ENCODE data around the gene ARID3A. TPM values are rescaled to one million over a fixed set of nuclear protein-coding genes. Genes with fewer than 3 reads are reported as not detected.

The ARID3A gene
- total RNA-seq, 2 experiments from 2014 or later: 9.9 to 21.6 TPM

DNA sequence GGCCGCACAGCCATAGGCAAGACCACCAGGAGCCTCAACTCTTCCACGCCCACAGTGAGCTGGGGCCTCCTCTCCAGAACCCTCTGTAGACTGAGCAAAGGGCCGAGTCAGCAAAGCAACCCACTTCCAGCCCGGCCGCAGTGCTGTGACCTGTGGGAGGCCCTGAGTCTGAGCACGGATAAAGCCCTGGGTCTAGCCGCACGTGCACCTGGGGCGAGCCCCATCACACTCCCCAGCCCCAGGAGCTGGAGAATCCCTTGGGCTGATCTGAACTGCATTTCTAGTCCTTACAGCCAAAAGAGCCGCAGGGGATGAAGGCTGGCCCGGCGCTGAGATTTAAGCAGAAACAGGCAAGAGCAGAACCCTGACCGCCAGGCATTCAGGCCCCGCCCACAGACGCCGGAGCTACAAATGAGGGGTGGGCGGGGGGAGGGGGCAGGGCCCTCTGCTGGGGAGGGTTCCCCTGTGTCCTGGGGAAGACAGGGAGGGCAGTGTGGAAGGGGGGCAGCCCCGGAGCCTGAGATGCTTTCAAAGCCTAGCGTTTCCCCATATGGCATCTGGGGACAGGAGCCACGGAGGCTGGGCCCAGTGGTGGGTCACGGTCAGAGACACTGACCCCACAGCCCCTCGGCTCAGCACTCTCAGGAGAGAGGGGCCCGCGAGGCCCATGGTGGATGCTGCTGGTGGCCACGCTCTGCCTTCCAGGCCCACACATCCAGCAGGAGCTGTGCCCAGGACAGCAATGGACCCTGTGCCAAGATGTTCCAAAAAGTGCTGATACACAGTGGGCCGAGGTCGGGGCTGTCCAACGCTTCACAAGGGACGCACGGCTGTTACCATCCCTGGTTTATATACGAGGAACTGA is 90.2 kb downstream of the ARID3A start:
- intact Hi-C loops (cut with micrococcal nuclease; ENCODE audit: unreplicated experiment): no loop called here
- H3K9me3 ChIP-seq (ENCODE audit: low read length): no peaks in the 10 kb centered on the region
- no peaks in the 10 kb centered on the region for H3K9me2 ChIP-seq (ENCODE audit: insufficient read depth, low read length)
- no peak overlapping the region for H3K27ac ChIP-seq (ENCODE audit: low read depth, low read length, poor library complexity, severe bottlenecking)
- no TSS peak for BruUV-seq (replicated peaks)
- H3K4me2 ChIP-seq (ENCODE audit: low read length): no peak overlapping the region
- TF ChIP-seq EZH2phosphoT487 (IDR thresholded peaks at IDR 0.05; ENCODE audit: borderline replicate concordance, low read depth, low read length): no peak
- TF ChIP-seq, protein P1, sequence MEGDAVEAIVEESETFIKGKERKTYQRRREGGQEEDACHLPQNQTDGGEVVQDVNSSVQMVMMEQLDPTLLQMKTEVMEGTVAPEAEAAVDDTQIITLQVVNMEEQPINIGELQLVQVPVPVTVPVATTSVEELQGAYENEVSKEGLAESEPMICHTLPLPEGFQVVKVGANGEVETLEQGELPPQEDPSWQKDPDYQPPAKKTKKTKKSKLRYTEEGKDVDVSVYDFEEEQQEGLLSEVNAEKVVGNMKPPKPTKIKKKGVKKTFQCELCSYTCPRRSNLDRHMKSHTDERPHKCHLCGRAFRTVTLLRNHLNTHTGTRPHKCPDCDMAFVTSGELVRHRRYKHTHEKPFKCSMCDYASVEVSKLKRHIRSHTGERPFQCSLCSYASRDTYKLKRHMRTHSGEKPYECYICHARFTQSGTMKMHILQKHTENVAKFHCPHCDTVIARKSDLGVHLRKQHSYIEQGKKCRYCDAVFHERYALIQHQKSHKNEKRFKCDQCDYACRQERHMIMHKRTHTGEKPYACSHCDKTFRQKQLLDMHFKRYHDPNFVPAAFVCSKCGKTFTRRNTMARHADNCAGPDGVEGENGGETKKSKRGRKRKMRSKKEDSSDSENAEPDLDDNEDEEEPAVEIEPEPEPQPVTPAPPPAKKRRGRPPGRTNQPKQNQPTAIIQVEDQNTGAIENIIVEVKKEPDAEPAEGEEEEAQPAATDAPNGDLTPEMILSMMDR (conservative IDR thresholded peaks at IDR 0.05; ENCODE audit: low read length): no peak
- no peak overlapping the region for H2AFZ ChIP-seq (ENCODE audit: low read length)
- H3K36me3 ChIP-seq (ENCODE audit: insufficient read depth, low read length): peaks cover 83% of the 10 kb centered on the region
- POLR2A ChIA-PET: interaction anchor here (0.7 kb wide), 1 partner anchor 23 kb away, joined by 4 read pairs; no protein-coding TSS in a partner anchor
- peaks cover 32% of the 10 kb centered on the region for H3K4me1 ChIP-seq (ENCODE audit: insufficient read depth, low read length, poor library complexity, severe bottlenecking)
- H3K4me3 ChIP-seq (ENCODE audit: low read depth, low read length, poor library complexity, severe bottlenecking): no peak overlapping the region
- peaks cover 62% of the 10 kb centered on the region for H3K79me2 ChIP-seq (ENCODE audit: insufficient read depth, low read depth, low read length)
- peaks cover 10% of the 10 kb centered on the region for H4K20me1 ChIP-seq (ENCODE audit: insufficient read depth, low read length)
- DNase-seq (ENCODE audit: low spot score): no peak
- CTCF ChIA-PET (ENCODE audit: unreplicated experiment): no interaction called here

DNA sequence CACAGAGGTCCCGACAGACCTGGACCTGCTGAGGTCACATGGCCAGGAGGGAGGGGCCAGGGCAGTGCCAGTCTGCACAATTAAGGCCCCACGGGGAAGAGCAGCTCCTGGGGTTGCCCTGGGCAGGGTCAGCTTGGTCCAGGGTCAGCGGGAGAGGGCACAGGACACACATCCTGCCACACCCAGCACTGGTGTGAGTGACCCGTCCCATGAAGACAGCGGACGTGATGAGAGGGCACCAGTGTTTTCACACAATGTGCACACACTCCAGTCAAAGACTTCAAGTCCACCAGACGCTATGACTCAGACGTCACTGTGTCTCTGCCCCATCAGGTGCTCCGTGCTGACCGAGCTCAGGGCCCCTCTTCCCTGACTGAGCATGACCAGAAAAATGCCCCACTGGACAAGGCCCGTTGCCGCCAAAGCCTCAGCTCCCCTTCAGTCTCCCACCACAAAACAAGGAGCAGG is 90.8 kb downstream of the ARID3A start:
- no peak for DNase-seq (ENCODE audit: low spot score)
- peak overlapping the region; percentile 94; the same call in 1 of the 2 replicates for H3K4me2 ChIP-seq (ENCODE audit: low read length)
- H3K9me3 ChIP-seq (ENCODE audit: low read length): no peaks in the 10 kb centered on the region
- ChIA-PET CTCF (ENCODE audit: unreplicated experiment) (no interaction called here), POLR2A (no interaction called here)
- TF ChIP-seq, protein P1 (conservative IDR thresholded peaks at IDR 0.05; ENCODE audit: low read length): no peak
- TF ChIP-seq EZH2phosphoT487 (IDR thresholded peaks at IDR 0.05; ENCODE audit: borderline replicate concordance, low read depth, low read length): no peak
- H3K4me1 ChIP-seq (ENCODE audit: insufficient read depth, low read length, poor library complexity, severe bottlenecking): peaks cover 37% of the 10 kb centered on the region
- no peak overlapping the region for H3K4me3 ChIP-seq (ENCODE audit: low read depth, low read length, poor library complexity, severe bottlenecking)
- peaks cover 62% of the 10 kb centered on the region for H3K79me2 ChIP-seq (ENCODE audit: insufficient read depth, low read depth, low read length)
- BruUV-seq (replicated peaks): no TSS peak
- H3K9me2 ChIP-seq (ENCODE audit: insufficient read depth, low read length): no peaks in the 10 kb centered on the region
- intact Hi-C loops (cut with micrococcal nuclease; ENCODE audit: unreplicated experiment): no loop called here
- H3K27ac ChIP-seq (ENCODE audit: low read depth, low read length, poor library complexity, severe bottlenecking): no peak overlapping the region
- no peak overlapping the region for H2AFZ ChIP-seq (ENCODE audit: low read length)
- H3K36me3 ChIP-seq (ENCODE audit: insufficient read depth, low read length): peaks cover 79% of the 10 kb centered on the region
- peaks cover 10% of the 10 kb centered on the region for H4K20me1 ChIP-seq (ENCODE audit: insufficient read depth, low read length)
